Thyroid gland (tissue), 4 donors: ENCODE measurements around the gene ZNF691. TPM values are rescaled to one million over a fixed set of nuclear protein-coding genes. Genes with fewer than 3 reads are reported as not detected.

Source experiments
- DNase-seq, 2 donors: peaks; one replicate each; pipeline ENCODE4 v3.0.0-alpha.2; 2019
- H3K27ac ChIP-seq, 3 donors: fragments of 200-600 bp; sonication (generic); 1 replicate in 2 of 3; 2 replicates in 1 of 3; pipeline ENCODE4 v1.5.1; 2016 to 2019; ENCODE audit warnings: mild to moderate bottlenecking in 1 of 3, moderate library complexity in 1 of 3
- H3K27me3 ChIP-seq: fragments of 200-600 bp; sonication (generic); one replicate; pipeline ENCODE4 v1.5.1; 2019
- H3K36me3 ChIP-seq, 2 donors: fragments of 200-600 bp; sonication (generic); one replicate each; pipeline ENCODE4 v1.5.1; 2016 to 2019
- H3K4me1 ChIP-seq, 2 donors: fragments of 200-600 bp; sonication (generic); one replicate each; pipeline ENCODE4 v1.5.1; 2017 to 2019
- H3K4me3 ChIP-seq, 3 donors: fragments of 200-600 bp; sonication (generic); replicated peaks in 1 of 3; 1 replicate in 2 of 3; 2 replicates in 1 of 3; pipeline ENCODE4 v1.5.1; 2016; ENCODE audit warnings: mild to moderate bottlenecking in 1 of 3
- H3K9me3 ChIP-seq: fragments of 200-600 bp; sonication (generic); one replicate; pipeline ENCODE4 v1.5.1; 2017
- CTCF ChIP-seq, 6 experiments: fragments of 200-600 bp in 3 of 6; fragments of 450-650 bp in 3 of 6; sonication (generic) in 3 of 6; IDR thresholded peaks; one replicate each; pipeline ENCODE4 v1.5.1; 2016 to 2019; ENCODE audit warnings: antibody characterized with exemption in 6 of 6, mild to moderate bottlenecking in 2 of 6, inconsistent platforms in 1 of 6, moderate library complexity in 1 of 6
- POLR2A ChIP-seq, 2 donors: fragments of 450-650 bp; IDR thresholded peaks; one replicate each; pipeline ENCODE4 v1.6.1; 2017; ENCODE audit warnings: antibody characterized with exemption in 2 of 2, mild to moderate bottlenecking in 2 of 2, moderate library complexity in 1 of 2
- WGBS, 2 donors: methylation state at CpG; one replicate each; pipeline ENCODE4 v1.1.5; 2017; 5-methylcytosine and 5-hydroxymethylcytosine counted together
- intact Hi-C: fragments of 100-400 bp; cut with DNase I; formaldehyde crosslinking; loops from one replicate; pipeline ENCODE4 v1.15.1; 2023
- total RNA-seq, 4 donors: library from RNA; depleted of rRNA; stranded (reverse); fragments of >200 nt; gene quantifications; one replicate each; pipeline ENCODE4 v1.2.3, GENCODE V29; 2016

The ZNF691 gene
- total RNA-seq, 4 donors from 2014 or later = 17.9 to 25.8 (median 21.5) TPM

DNA sequence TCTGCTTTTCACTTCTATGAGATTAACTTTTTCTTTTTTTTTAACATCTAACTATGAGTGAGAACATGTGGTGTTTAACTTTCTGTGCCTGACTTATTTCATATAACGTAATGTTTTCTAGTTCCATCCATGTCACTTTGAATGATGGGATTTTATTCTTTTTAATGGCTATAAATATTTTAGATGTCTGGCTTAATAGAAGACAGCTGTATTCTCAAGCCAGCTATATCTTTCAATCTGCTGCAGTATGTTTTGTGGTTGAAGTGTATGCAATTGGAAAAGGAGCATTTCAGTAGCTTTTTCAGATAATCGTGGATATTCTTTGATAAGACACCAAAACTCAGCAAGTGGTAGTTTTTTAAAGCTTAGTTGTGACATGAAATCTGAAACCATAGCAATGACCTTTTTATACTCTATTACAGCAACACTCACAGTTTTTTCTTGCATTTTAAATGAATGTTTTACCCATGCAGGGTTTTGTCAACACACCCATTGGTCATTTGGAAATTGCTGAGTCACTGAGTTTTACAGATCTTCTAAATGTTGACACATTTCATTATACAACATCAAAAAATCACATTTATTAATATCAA is 23.5 kb upstream of the ZNF691 start:
- WGBS, 2 donors = 67 to 80% methylated on average over 2 of the region's 2 CpGs
- TF ChIP-seq CTCF (IDR thresholded peaks at IDR 0.05) = no peak
- TF ChIP-seq POLR2A (IDR thresholded peaks at IDR 0.05) = no peak
- H3K36me3 ChIP-seq = no peaks in the 10 kb centered on the region
- intact Hi-C loops = no loop called here
- H3K4me3 ChIP-seq = no peak overlapping the region
- DNase-seq = no peak
- H3K9me3 ChIP-seq = no peaks in the 10 kb centered on the region
- peaks cover 7 to 14% of the 10 kb centered on the region in 2 donors for H3K4me1 ChIP-seq
- H3K27me3 ChIP-seq = no peaks in the 10 kb centered on the region
- H3K27ac ChIP-seq = peak overlapping the region in 1 of 3 donors; percentile 6

- DNase-seq = no peak
- H3K36me3 ChIP-seq = no peaks in the 10 kb centered on the region
- H3K4me3 ChIP-seq = no peak overlapping the region
- H3K4me1 ChIP-seq = peaks cover 5 to 11% of the 10 kb centered on the region in 2 donors
- intact Hi-C loops = no loop called here
- no peaks in the 10 kb centered on the region for H3K9me3 ChIP-seq
- H3K27ac ChIP-seq = no peak overlapping the region
- TF ChIP-seq POLR2A (IDR thresholded peaks at IDR 0.05) = no peak
- no peak for TF ChIP-seq CTCF (IDR thresholded peaks at IDR 0.05)
- no peaks in the 10 kb centered on the region for H3K27me3 ChIP-seq
- 93 to 98% methylated on average over 4 of the region's 4 CpGs for WGBS, 2 donors
Measured at GRCh38 chr1:42824481-42825035, 21.9 kb upstream of the ZNF691 start.

DNA sequence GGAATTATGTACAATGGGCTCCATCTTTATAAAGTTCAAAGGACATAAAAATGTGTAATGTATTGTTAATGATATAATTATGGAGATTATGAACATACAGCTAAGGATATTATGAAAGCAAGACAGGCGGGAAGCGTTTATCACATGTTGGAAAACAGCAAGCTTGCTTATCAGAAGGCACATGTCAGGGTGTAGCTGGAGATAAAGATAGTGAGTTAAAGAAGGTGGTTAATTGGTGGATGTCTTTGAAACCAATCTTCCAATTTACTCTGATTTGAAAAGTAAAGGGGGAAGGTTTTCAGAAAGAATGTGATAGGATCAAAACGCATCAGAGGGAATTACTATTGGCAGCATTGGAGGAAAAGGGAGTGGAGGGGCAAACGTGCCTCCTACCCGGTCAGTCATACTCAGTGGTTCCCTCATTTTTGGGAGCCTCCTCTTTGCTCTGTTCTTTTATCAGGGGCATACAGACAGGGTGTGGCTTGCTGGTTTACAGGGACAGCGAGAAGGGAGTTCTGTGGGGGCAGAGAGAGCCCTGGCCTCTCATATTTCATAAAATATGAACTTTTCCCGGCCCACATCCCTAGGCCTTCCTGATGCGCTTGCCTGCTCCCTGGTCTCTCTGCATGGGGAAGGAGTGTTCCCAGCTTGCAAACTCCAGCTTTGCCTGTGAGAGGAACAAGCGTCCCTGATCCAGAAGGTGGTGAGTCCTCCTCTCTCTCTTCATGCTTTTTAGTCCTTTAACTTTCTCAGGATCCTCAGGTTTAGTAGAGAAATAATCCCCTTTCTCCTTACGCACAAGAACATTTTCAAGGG is 21.2 kb upstream of the ZNF691 start:
- Histone ChIP-seq H3K9me3 (no peaks in the 10 kb centered on the region), H3K4me1 (peaks cover 5 to 11% of the 10 kb centered on the region in 2 donors), H3K27ac (no peak overlapping the region), H3K27me3 (no peaks in the 10 kb centered on the region), H3K4me3 (no peak overlapping the region), H3K36me3 (no peaks in the 10 kb centered on the region)
- WGBS, 2 donors = 88 to 89% methylated on average over 10 of the region's 10 CpGs
- intact Hi-C loops = no loop called here
- TF ChIP-seq POLR2A (IDR thresholded peaks at IDR 0.05) (no peak), CTCF (IDR thresholded peaks at IDR 0.05) (no peak)
- DNase-seq = no peak

DNA sequence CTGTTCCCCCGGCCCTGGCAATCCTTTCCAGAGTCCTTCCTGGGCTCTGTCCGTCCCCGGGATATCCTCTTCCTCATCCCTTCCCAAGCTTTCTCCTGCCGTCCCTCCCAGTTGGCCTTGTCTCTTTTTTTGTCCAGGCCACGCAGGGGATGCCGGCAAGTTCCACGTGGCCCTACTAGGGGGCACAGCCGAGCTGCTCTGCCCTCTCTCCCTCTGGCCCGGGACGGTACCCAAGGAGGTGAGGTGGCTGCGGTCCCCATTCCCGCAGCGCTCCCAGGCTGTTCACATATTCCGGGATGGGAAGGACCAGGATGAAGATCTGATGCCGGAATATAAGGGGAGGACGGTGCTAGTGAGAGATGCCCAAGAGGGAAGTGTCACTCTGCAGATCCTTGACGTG is 15.8 kb upstream of the ZNF691 start:
- intact Hi-C loops = no loop called here

More for the DNA sequence above, 15.8 kb upstream of the ZNF691 start:
- H3K27ac ChIP-seq = no peak overlapping the region
- TF ChIP-seq POLR2A (IDR thresholded peaks at IDR 0.05) = no peak
- TF ChIP-seq CTCF (IDR thresholded peaks at IDR 0.05) = no peak
- 85 to 87% methylated on average over 16 to 17 of the region's 17 CpGs for WGBS, 2 donors
- DNase-seq = no peak
- H3K4me3 ChIP-seq = no peak overlapping the region
- H3K36me3 ChIP-seq = peaks cover 0 to 3% of the 10 kb centered on the region in 2 donors
- H3K9me3 ChIP-seq = no peaks in the 10 kb centered on the region
- H3K4me1 ChIP-seq = no peaks in the 10 kb centered on the region
- H3K27me3 ChIP-seq = no peaks in the 10 kb centered on the region
